GM18499 (cell line): ENCODE measurements around the gene CSH2.
A peak's percentile ranks its signal among the peaks of the same experiment; 100 is the strongest.

Experiments
- ATAC-seq: cut with Tn5 transposase; IDR thresholded peaks from one replicate; pipeline ENCODE4 v1.9.1; 2021; ENCODE audit warnings: moderate number of reproducible peaks; ENCODE audit not compliant: insufficient read depth, unreplicated experiment

CSH2 gene

DNA sequence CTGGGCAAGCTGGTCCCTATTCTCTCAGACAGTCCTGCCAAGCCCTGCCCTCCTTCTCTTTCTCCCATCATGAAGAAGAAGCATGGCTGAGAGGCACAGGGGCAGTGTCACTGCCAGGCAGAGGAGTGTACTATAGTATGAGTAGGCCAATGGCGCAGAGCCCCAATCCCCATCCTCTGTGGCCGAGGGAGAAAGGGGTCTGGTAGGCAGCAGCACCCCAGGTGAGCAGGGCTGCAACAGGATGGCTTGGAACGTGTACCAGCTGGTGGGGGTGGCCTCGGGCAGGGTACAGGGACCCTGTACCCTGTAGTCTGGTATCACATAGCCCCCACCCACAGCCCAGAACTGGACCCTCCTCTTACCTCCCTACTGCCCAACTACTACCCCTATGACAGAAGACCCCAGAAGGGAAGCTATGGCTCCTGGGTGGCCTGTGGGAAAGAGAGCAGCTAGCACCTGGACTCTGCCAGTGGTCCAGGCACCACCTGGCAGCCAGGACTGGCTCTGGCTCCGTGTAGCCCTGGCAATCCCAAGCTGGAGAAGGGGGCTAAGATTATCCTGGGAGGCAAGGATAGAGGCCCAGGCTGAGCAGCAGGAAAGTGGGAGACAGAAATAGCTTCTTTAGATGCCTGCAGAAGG lies 35.4 kb downstream of the CSH2 start:
- ATAC-seq: no peak

- ATAC-seq: no peak
Measured at GRCh38 chr17:63837480-63837879, 36.0 kb downstream of the CSH2 start.

DNA sequence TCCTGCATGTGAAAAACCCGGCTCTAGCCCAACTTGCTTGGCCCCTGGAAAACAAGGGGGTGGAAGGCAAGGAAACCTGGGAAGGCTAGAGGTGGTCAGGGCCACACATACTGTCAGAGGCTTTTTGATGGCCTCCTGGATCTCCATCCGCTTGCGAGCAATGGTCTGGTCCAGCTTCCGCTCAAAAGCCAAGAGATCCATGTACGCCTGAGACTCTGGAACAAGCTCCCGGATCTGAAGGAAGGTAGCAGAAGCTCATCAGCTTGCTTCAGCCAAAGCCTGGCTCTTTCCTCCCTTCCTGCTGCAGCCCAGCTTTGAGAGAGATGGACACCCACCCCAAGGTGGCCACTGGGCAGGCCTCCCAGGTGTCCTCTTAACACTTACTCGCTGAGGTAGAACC lies 36.7 kb downstream of the CSH2 start:
- no peak for ATAC-seq

DNA sequence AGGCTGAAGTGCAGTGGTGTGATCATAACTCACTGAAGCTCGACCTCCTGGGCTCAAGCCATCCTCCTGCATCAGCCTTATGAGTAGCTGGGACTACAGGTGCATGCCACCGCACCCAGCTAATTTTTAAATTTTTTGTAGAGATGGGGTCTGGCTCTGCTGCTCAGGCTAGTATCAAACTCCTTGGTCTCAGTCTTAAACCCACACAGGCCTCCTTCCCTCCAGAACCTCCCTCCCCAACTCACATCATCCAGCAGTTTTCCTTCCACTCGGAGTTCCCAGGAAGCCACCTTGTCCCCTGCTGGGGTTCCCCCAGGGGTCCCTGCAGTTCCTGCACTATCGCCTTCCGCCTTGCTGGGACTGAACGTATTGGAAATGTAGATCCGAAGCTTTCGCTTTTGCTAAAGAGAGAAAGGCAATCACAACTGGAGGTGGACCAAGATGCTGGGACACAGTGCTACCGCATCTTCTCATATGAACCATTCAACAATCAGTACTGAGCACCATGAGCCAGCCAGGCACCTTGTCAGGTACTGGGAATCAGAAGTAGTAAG lies 38.2 kb downstream of the CSH2 start:
- ATAC-seq: no peak

DNA sequence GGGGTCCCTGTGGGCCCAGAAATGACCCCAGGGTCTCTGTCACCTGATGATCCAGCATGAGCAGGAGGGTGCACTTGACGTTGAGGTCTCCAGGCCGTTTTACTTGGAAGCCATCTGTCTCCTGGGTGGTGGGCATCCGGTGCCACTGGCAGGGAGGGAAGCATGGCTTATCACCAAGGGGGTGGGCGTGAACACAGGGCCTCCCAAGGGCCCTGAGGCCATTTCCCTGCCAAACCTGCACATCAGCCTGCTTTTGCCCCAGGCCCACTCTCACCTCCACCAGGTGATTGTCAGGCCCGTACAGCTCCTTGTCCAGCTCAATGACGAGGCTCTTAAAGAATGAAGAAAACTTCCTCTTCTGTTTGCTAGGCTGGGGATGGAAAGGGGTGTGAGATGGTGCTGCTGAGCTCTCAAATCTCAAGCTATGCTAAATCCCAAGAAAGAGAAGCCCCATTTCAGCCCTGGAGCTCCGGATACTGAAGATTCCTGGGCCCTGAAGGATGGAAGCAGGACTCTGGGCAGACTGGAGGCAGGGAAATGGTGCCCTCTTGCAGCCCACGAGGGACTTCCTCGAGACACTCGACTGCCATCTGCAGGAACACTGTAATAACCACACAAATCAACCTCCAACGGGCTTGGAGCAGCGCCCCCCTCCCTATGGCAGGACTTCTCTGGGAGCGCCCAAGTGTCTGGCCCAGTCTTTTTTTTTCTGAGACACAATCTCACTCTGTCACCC lies 38.9 kb downstream of the CSH2 start:
- no peak for ATAC-seq

- ATAC-seq: no peak
Measured at GRCh38 chr17:63833741-63834373, 39.6 kb downstream of the CSH2 start.

DNA sequence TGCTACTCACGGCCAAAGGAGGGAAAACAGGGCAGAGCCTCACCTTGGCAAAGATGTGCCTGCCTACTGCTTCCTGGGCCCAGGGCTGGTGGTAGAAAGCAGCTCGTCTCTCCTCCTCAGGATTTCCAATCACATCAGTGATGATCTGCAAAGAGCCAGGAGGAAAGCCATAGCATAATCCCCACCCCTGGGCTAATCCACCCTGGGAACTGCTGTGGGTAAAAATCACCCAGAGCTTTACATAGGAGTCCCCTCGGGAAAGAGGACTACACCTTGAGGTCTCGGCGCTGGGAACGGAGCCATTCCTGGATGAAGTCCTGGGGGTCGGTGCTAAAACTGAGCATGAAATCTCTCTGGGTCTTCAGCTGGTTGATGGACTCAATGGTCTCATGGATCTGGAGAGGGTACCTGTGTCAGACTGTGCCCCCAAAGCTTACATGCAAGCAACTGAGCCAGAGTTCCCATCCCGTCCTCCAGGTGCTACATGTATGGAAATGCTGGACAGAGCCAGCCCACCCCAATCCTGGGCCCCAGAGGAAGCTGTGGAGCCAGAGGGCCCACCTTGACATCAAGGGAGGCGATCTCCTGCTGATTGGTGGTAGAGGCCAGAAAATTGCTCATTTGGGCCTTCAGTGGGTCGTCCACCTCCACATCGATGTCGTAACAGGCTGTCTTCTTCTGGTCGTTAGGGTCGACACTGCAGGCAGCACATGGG lies 40.3 kb downstream of the CSH2 start:
- no peak for ATAC-seq

DNA sequence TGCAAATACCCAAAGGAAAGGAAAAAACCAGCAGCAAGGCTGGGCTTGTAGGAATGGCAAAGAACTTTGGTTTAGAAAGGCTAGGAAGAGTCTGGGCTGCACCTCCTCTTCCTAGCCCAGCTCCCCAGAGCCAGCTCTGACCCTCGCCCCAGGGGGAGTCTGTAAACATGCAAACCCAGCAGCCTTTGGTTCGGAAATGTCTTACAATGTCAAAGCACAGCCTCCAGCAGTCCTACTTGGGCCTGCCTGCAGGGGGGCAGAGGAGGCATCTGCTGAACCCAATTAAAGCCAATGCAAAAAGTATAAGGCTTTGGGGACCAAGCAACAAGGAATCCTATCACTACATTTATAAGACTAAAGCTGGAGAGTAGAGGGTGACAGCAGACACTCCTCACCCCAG lies 41.0 kb downstream of the CSH2 start:
- no peak for ATAC-seq

DNA sequence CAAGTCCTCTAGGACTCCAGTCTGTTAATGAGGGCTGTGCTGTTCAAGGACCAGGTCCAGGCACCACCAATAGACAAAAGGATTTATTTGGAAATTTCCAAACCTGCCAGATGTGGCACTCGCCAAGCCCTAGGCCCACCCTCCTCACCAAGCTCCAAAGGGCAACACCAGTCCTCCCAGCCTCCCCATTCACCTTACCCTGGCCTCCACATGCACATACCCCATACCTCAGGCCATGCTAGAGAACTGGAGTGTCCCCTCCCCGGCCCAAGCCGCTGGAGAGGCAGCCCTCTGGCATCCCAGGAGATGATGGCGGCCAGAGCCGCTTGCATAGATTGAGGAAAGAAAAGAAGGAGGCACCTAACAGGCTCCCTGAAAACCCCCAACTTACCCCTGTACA lies 41.5 kb downstream of the CSH2 start:
- ATAC-seq: no peak

- ATAC-seq: no peak
Measured at GRCh38 chr17:63831505-63831904, 42.0 kb downstream of the CSH2 start.

- no peak for ATAC-seq
Measured at GRCh38 chr17:63830904-63831491, 42.5 kb downstream of the CSH2 start.

- no peak for ATAC-seq
Measured at GRCh38 chr17:63830278-63830677, 43.2 kb downstream of the CSH2 start.

DNA sequence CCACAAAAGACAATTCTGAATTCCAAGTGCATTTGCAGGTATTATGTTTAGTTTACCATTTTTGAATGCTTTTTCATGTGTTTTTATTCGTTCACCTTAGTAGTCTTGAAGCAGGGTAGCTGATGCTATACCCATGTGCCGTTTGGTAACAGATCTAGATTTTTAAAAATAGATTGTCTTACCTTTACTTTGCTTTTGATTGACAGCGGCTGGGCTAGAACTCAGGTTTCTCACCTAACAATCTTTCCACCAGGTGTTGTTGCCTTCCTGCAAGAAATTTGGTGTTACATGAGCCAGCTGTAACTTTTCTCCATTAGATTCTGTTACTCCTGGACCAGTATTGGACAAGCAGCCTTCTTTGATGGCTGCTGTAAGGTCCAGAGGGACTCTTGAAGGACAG lies 44.5 kb downstream of the CSH2 start:
- ATAC-seq: no peak

DNA sequence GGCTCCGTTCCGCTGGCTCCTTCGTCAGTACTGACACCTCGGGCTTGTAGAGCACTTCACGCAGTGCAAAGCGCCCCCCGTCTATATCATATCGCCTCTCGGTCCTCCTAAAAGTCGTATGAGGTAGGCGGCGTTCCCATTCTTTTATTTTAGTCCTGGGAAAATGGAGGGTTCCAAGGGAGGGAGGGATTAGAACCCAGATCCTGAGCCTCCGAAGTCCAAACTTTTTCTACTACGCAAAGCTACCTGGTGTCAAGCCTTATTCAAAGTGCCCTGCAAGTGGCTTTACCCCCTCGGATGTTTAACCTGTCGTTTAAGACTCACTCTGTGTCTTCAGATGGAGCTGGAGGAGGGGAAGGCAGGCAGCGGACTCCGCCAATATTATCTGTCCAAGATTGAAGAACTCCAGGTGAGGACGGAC lies 45.7 kb downstream of the CSH2 start:
- ATAC-seq: no peak

DNA sequence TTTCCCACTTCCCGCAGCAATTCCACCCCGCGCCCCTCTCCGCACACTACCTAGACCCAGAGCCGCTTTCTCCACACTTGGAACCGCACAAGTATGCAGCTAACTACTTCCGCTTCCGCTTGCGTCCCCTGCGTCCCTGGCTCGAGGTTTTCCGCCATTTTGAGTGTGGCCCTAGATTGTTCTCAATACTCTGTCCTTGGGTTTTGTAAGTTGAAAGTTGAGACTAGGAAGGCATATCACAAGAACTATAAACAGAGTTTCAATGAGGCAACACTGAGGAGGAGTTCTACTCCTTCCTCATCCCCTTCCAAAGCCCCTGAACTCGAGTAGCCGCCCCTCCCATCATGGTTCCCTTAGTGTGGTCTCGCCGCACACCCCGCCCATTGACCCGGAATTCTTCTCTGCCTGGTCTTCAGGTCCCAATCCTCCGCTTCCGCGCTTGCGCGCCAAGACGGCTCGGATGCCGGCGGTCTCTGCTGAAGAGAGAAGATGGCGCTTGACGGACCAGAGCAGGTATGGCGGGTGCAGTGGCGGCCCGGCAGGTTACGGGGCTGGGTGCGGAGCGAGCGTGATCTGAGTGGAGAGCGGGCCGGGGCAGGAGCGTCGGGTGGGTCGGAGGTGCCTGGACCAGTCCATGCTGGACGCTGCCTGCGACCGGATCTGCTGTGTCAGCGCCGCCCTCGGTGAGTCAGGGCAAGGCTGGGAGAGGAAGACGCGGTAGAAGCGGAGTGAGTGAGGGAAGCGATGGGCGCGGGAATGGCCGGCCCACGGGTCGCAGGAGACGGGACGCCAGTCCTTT lies 46.3 kb downstream of the CSH2 start, which contains the start of the genes FTSJ3 and PSMC5:
FTSJ3 (minus strand) TSS at position 662 of the 799 bp plus-strand sequence. CDS start 761 bp downstream, outside the sequence.
PSMC5 (plus strand) TSS at position 430 of the 799 bp plus-strand sequence; CDS start at position 490, 60 bp downstream.
- peak; percentile 66 for ATAC-seq

GRCh38 chr17:63826468-63827001 lies 46.9 kb downstream of the CSH2 start:
- no peak for ATAC-seq

DNA sequence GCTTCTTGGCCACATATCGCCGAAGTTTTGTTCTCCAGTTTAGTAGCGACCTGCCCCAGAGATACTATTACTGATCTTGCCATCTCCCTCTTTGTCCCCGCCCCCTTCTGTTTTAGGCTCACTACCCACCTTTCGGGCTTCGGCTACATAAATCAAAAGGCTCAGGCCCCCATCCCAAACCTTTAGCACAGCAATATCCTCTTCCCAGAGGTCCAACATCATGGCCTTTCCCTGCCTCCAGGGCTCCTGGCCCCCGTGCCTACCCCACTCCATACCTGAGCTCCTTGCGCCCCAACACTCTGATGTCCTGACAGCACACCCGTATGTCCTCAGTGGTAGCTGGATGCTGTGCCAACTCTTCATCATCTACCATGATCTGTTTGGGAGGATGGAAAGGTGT lies 49.1 kb downstream of the CSH2 start:
- ATAC-seq: no peak

DNA sequence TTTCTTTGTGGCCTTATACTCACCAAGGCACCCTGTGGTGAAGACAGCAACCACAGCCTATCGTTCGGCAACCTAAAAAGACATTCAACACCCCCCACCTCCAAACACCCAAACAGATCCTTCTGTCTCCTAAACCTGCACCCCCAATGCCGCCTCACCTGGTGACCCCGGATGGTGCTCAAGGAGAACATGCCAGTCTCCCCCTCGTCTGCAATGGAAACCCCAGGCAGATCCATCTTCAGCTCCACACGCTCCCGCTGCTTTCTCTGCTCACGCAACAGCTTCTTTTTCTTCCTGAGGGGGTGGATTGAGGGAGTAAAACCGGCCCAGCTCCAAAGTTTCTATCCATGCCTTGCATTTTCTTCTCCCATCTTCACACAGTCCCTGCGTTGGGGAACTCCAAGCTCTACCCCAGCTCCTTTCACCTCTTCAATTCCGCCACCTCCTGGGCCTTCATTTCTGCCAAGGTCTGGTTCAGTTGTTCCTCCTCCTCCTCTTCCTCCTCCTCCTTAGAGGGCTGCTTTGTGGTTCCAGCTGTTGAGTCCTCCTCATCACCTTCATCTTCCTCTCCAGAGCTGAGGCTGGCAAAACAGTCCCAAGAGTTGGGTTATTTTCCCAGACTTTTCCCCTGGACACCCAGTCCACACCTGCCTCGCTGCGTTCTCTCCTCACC lies 49.7 kb downstream of the CSH2 start:
- ATAC-seq: no peak
